ENCODE measurements around the gene CNTN4. TPM values are rescaled to one million over a fixed set of nuclear protein-coding genes. Genes with fewer than 3 reads are reported as not detected.

Gene CNTN4
- total RNA-seq, 4 donors from 2014 or later = 2.6 to 91.2 (median 13.2) TPM

GRCh38 chr3:2511356-2511755 is 412.7 kb downstream of the CNTN4 start:
- intact Hi-C loops (cut with DNase I; ENCODE audit: low total_unique reads) = no loop called here
- TF ChIP-seq, protein P1, sequence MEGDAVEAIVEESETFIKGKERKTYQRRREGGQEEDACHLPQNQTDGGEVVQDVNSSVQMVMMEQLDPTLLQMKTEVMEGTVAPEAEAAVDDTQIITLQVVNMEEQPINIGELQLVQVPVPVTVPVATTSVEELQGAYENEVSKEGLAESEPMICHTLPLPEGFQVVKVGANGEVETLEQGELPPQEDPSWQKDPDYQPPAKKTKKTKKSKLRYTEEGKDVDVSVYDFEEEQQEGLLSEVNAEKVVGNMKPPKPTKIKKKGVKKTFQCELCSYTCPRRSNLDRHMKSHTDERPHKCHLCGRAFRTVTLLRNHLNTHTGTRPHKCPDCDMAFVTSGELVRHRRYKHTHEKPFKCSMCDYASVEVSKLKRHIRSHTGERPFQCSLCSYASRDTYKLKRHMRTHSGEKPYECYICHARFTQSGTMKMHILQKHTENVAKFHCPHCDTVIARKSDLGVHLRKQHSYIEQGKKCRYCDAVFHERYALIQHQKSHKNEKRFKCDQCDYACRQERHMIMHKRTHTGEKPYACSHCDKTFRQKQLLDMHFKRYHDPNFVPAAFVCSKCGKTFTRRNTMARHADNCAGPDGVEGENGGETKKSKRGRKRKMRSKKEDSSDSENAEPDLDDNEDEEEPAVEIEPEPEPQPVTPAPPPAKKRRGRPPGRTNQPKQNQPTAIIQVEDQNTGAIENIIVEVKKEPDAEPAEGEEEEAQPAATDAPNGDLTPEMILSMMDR (IDR thresholded peaks at IDR 0.05) = no peak
- no peak for TF ChIP-seq POLR2A (IDR thresholded peaks at IDR 0.05)

DNA sequence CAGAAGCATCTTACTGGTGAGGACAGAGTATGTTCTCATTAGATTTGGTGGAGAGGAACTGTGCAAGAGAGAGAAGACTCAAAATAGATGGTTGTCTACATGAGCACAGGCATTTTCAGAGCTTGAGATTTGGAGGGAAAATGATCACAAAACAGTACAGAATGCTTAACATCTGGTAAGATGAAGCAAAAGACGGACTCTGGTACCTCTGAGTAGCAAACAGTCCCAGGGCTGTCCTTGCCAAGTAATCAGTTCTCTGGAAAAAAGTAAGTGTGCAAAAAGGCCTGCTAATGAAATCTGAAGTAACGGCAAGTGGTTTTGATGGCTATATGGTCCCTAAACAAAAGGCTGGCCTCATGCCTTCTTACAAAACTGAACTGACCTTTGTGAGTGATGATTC is 414.2 kb downstream of the CNTN4 start:
- DNase-seq = no peak
- Histone ChIP-seq H3K36me3 (no peaks in the 10 kb centered on the region), H3K27me3 (no peaks in the 10 kb centered on the region), H3K4me3 (no peak overlapping the region), H3K27ac (no peak overlapping the region), H3K4me1 (no peaks in the 10 kb centered on the region), H3K9me3 (no peaks in the 10 kb centered on the region)
- intact Hi-C loops (cut with DNase I; ENCODE audit: low total_unique reads) = no loop called here
- TF ChIP-seq, protein P1 (IDR thresholded peaks at IDR 0.05) = no peak
- no peak for TF ChIP-seq POLR2A (IDR thresholded peaks at IDR 0.05)

More at GRCh38 chr3:2511356-2511755, 412.7 kb downstream of the CNTN4 start:
- Histone ChIP-seq H3K36me3 (no peaks in the 10 kb centered on the region), H3K27ac (no peak overlapping the region), H3K27me3 (no peaks in the 10 kb centered on the region), H3K4me3 (no peak overlapping the region), H3K4me1 (no peaks in the 10 kb centered on the region), H3K9me3 (no peaks in the 10 kb centered on the region)
- DNase-seq = no peak

GRCh38 chr3:2513986-2514385 is 415.3 kb downstream of the CNTN4 start:
- Histone ChIP-seq H3K9me3 (no peaks in the 10 kb centered on the region), H3K4me3 (no peak overlapping the region), H3K36me3 (no peaks in the 10 kb centered on the region), H3K27me3 (no peaks in the 10 kb centered on the region), H3K27ac (no peak overlapping the region), H3K4me1 (no peaks in the 10 kb centered on the region)
- TF ChIP-seq, protein P1 (IDR thresholded peaks at IDR 0.05) = no peak
- TF ChIP-seq POLR2A (IDR thresholded peaks at IDR 0.05) = no peak
- intact Hi-C loops (cut with DNase I; ENCODE audit: low total_unique reads) = no loop called here
- no peak for DNase-seq

GRCh38 chr3:2516762-2517441 is 418.2 kb downstream of the CNTN4 start:
- no peak for DNase-seq
- no peak overlapping the region for H3K27ac ChIP-seq
- TF ChIP-seq POLR2A (IDR thresholded peaks at IDR 0.05) = no peak
- TF ChIP-seq, protein P1 (IDR thresholded peaks at IDR 0.05) = no peak
- H3K4me3 ChIP-seq = no peak overlapping the region
- no peaks in the 10 kb centered on the region for H3K27me3 ChIP-seq
- no peaks in the 10 kb centered on the region for H3K4me1 ChIP-seq
- intact Hi-C loops (cut with DNase I; ENCODE audit: low total_unique reads) = no loop called here
- no peaks in the 10 kb centered on the region for H3K36me3 ChIP-seq
- H3K9me3 ChIP-seq = no peaks in the 10 kb centered on the region

DNA sequence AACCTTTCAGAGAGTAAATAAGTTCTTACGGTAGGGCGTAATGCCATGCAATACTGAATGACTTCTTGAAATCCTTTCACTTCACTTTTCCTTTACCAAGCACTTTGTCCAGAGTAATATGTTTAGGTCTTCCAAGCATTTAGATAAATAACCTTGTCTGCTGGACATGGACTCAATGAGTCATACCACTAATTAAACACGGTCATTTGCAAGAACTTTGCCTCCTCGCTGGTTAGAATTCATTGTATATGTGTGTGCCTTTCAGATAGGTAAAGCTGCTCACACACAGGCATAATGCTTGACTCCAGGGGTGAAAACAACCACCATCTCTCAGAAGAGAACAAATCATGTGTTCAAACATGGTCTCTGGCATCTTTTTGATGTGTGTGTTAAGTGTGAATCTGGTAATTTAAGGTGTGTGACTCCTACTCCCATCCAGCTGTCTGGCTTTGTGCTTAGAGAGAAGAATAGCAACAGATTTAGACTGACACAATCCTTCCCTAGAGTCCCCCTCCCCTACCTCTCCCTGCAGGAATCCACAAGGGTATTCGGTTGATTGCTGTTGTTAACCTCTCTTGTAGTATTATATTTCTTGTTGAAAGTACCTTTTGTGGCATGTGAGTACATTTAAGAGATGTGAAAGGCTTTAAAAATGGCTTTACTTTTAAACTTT is 419.0 kb downstream of the CNTN4 start:
- Histone ChIP-seq H3K4me1 (no peaks in the 10 kb centered on the region), H3K9me3 (no peaks in the 10 kb centered on the region)
- intact Hi-C loops (cut with DNase I; ENCODE audit: low total_unique reads) = no loop called here

More for the DNA sequence above, 419.0 kb downstream of the CNTN4 start:
- TF ChIP-seq, protein P1 (IDR thresholded peaks at IDR 0.05) = no peak
- TF ChIP-seq POLR2A (IDR thresholded peaks at IDR 0.05) = no peak
- H3K27ac ChIP-seq = no peak overlapping the region
- H3K27me3 ChIP-seq = no peaks in the 10 kb centered on the region
- no peaks in the 10 kb centered on the region for H3K36me3 ChIP-seq
- DNase-seq = no peak
- no peak overlapping the region for H3K4me3 ChIP-seq
